ENCODE measurements around the gene GRK4.

GRK4 gene

DNA sequence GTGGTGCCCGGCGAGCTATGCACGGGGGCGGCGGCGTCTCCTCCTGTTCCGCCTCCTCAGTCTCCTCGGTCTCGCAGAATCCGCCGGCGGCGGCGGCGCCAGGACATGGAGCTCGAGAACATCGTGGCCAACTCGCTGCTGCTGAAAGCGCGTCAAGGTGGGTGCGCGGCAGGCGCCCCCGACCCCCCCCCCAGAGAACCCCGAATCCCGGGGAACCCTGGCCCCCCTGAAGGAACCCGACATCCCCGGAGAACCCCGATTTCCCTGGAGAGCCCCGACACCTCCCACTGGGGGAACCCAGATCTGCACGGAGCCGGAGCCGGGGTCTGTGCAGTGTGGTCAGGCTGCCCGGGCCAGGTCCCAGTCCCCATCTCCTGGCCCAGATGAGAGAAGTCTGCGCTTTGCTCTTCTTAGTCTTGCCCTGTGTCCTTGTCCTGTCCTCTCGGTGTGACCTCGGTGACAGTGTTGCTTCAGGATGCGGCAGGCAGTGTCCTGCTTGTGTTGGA is 648 bp downstream of the GRK4 start:
- peak overlapping the region; percentile 83 for H3K4me3 ChIP-seq (ENCODE audit: low read depth, low read length)

DNA sequence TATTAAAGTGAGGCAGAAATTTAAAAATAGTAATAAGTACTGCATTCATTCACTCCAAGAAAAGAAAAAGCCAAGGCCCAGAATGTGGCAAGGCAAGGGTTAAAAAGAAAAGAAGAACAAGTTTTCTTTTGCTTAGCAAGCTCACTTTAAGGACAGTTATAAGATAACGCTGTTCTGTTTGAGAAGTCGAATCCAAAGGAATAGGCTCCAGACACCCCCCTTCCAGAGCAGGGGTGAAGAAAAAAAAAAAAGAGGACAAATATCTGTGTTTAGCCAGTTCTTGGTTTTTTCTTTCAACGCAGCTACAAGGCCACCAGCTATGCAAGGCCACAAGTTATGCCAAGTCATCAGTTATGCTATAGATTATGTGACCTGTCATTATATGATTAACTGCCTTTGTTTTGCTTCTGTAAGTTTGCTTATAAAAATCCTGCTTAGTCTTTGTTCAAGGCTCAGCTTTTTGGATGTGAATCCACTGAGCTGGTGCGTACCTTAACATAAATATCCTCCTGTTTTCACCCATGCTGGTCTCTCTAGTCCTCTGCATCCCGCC is 1.4 kb downstream of the GRK4 start:
- TF ChIP-seq, protein P1, sequence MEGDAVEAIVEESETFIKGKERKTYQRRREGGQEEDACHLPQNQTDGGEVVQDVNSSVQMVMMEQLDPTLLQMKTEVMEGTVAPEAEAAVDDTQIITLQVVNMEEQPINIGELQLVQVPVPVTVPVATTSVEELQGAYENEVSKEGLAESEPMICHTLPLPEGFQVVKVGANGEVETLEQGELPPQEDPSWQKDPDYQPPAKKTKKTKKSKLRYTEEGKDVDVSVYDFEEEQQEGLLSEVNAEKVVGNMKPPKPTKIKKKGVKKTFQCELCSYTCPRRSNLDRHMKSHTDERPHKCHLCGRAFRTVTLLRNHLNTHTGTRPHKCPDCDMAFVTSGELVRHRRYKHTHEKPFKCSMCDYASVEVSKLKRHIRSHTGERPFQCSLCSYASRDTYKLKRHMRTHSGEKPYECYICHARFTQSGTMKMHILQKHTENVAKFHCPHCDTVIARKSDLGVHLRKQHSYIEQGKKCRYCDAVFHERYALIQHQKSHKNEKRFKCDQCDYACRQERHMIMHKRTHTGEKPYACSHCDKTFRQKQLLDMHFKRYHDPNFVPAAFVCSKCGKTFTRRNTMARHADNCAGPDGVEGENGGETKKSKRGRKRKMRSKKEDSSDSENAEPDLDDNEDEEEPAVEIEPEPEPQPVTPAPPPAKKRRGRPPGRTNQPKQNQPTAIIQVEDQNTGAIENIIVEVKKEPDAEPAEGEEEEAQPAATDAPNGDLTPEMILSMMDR (IDR thresholded peaks at IDR 0.05; ENCODE audit: borderline replicate concordance, insufficient read depth, low read depth, low read length), result no peak

More for the DNA sequence above, 648 bp downstream of the GRK4 start:
- TF ChIP-seq, protein P1 (IDR thresholded peaks at IDR 0.05; ENCODE audit: borderline replicate concordance, insufficient read depth, low read depth, low read length), result no peak

GRCh38 chr4:2965262-2965661 is 1.9 kb downstream of the GRK4 start:
- TF ChIP-seq, protein P1 (IDR thresholded peaks at IDR 0.05; ENCODE audit: borderline replicate concordance, insufficient read depth, low read depth, low read length), result no peak
- H3K4me3 ChIP-seq (ENCODE audit: low read depth, low read length), result no peak overlapping the region

More for the DNA sequence above, 1.4 kb downstream of the GRK4 start:
- no peak overlapping the region for H3K4me3 ChIP-seq (ENCODE audit: low read depth, low read length)

GRCh38 chr4:2968381-2968780 is 5.0 kb downstream of the GRK4 start:
- TF ChIP-seq, protein P1 (IDR thresholded peaks at IDR 0.05; ENCODE audit: borderline replicate concordance, insufficient read depth, low read depth, low read length), result no peak

DNA sequence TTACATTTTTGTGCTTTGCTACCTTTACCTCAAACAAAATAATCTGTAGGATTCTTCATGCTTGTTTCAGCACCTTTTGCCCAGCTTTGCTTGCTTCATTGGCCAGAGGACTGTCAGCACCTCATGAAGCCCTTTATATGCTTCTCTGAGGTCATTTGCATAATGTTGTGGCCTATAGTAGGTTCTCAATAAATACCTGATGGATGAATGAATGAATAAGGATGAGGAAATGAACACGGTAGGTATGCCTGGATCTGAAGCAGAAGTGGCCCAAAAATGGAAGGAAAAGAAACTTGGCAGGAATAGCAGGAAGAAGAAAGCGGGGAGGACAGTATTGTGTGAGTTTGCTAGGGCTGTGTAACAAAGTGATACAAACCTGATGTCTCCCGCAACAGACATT is 7.9 kb downstream of the GRK4 start:
- H3K4me3 ChIP-seq (ENCODE audit: low read depth, low read length), result no peak overlapping the region
- TF ChIP-seq, protein P1 (IDR thresholded peaks at IDR 0.05; ENCODE audit: borderline replicate concordance, insufficient read depth, low read depth, low read length), result no peak

More at GRCh38 chr4:2968381-2968780, 5.0 kb downstream of the GRK4 start:
- no peak overlapping the region for H3K4me3 ChIP-seq (ENCODE audit: low read depth, low read length)

GRCh38 chr4:2977211-2978088 is 14.1 kb downstream of the GRK4 start:
- no peak overlapping the region for H3K4me3 ChIP-seq (ENCODE audit: low read depth, low read length)
- TF ChIP-seq, protein P1 (IDR thresholded peaks at IDR 0.05; ENCODE audit: borderline replicate concordance, insufficient read depth, low read depth, low read length), result no peak

All from GM12875 (cell line).